Neural progenitor cell (in vitro differentiated cells): ENCODE data around the gene PLXDC2. TPM values are rescaled to one million over a fixed set of nuclear protein-coding genes. Genes with fewer than 3 reads are reported as not detected.

Experiments used
- DNase-seq: peaks from one replicate; pipeline ENCODE4 v3.0.0-alpha.2; 2016; ENCODE audit warnings: low spot score
- H2AFZ ChIP-seq: fragments of 200-600 bp; sonication (generic); replicated peaks from 2 replicates; pipeline ENCODE4 v1.6.1; 2016; ENCODE audit warnings: antibody characterized with exemption
- H3F3A ChIP-seq: fragments of 200-600 bp; sonication (generic); 2 replicates; pipeline ENCODE4 v1.6.1; 2016; ENCODE audit warnings: antibody characterized with exemption, low read depth
- H3K27ac ChIP-seq: fragments of 200-600 bp; sonication (generic); 2 replicates; pipeline ENCODE4 v1.5.1; 2016; ENCODE audit warnings: mild to moderate bottlenecking
- H3K27me3 ChIP-seq: fragments of 200-600 bp; sonication (generic); 2 replicates; pipeline ENCODE4 v1.6.1; 2016; ENCODE audit warnings: mild to moderate bottlenecking, moderate library complexity
- H3K36me3 ChIP-seq: fragments of 200-600 bp; sonication (generic); 2 replicates; pipeline ENCODE4 v1.5.1; 2016
- H3K4me1 ChIP-seq: fragments of 200-600 bp; sonication (generic); 2 replicates; pipeline ENCODE4 v1.6.1; 2016; ENCODE audit warnings: mixed run types
- H3K4me2 ChIP-seq: fragments of 200-600 bp; sonication (generic); 2 replicates; pipeline ENCODE4 v1.6.1; 2016
- H3K4me3 ChIP-seq: fragments of 200-600 bp; sonication (generic); 2 replicates; pipeline ENCODE4 v1.5.1; 2016
- H3K79me2 ChIP-seq: fragments of 200-600 bp; sonication (generic); 2 replicates; pipeline ENCODE4 v1.6.1; 2016; ENCODE audit warnings: low read depth
- H3K9ac ChIP-seq: fragments of 200-600 bp; sonication (generic); 2 replicates; pipeline ENCODE4 v1.6.1; 2016
- H3K9me3 ChIP-seq: fragments of 200-600 bp; sonication (generic); 2 replicates; pipeline ENCODE4 v1.5.1; 2016; ENCODE audit warnings: low read depth
- H4K20me1 ChIP-seq: fragments of 200-600 bp; sonication (generic); 2 replicates; pipeline ENCODE4 v1.6.1; 2016; ENCODE audit warnings: low read depth
- H3K27ac Mint-ChIP-seq: 3 replicates; pipeline ENCODE4 v1.8.0; 2021; ENCODE audit warnings: mixed read lengths
- H3K27me3 Mint-ChIP-seq: 2 replicates; pipeline ENCODE4 v1.8.0; 2022; ENCODE audit warnings: low read depth, mild to moderate bottlenecking, inconsistent platforms, moderate library complexity, mixed read lengths; ENCODE audit not compliant: insufficient read depth
- H3K36me3 Mint-ChIP-seq: 3 replicates; pipeline ENCODE4 v1.8.0; 2021; ENCODE audit warnings: mixed read lengths
- H3K4me1 Mint-ChIP-seq: 3 replicates; pipeline ENCODE4 v1.8.0; 2021; ENCODE audit warnings: mixed read lengths
- H3K4me3 Mint-ChIP-seq: 3 replicates; pipeline ENCODE4 v1.8.0; 2021; ENCODE audit warnings: mild to moderate bottlenecking, moderate library complexity, mixed read lengths
- H3K9me3 Mint-ChIP-seq: 3 replicates; pipeline ENCODE4 v1.8.0; 2020; ENCODE audit warnings: mixed read lengths
- CTCF ChIP-seq: fragments of 200-600 bp; sonication (generic); IDR thresholded peaks from 2 replicates; pipeline ENCODE4 v1.5.1; 2017; ENCODE audit warnings: antibody characterized with exemption, mild to moderate bottlenecking
- EZH2 ChIP-seq: fragments of 200-600 bp; sonication (generic); IDR thresholded peaks from 2 replicates; pipeline ENCODE4 v1.6.1; 2017; ENCODE audit warnings: antibody characterized with exemption, mild to moderate bottlenecking, moderate library complexity
- EZH2phosphoT487 ChIP-seq: fragments of 200-600 bp; sonication (generic); IDR thresholded peaks from 2 replicates; pipeline ENCODE4 v1.6.1; 2017; ENCODE audit warnings: antibody characterized with exemption
- total RNA-seq: library from RNA; depleted of rRNA; stranded (reverse); fragments of >200 nt; gene quantifications from 2 replicates; pipeline ENCODE4 v1.2.3, GENCODE V29; 2015; ENCODE audit warnings: low replicate concordance

Gene PLXDC2
- total RNA-seq, 1 donor from 2014 or later = 44.2 TPM

- H3K27me3 Mint-ChIP-seq = no peaks in the 10 kb centered on the region
- Histone ChIP-seq H2AFZ (no peak overlapping the region), H3K4me2 (no peak overlapping the region), H3K9ac (no peak overlapping the region), H3K9me3 (peaks cover 5% of the 10 kb centered on the region), H3K79me2 (peaks cover 25% of the 10 kb centered on the region), H3K36me3 (no peaks in the 10 kb centered on the region), H4K20me1 (no peaks in the 10 kb centered on the region), H3K4me1 (no peaks in the 10 kb centered on the region), H3K27me3 (no peaks in the 10 kb centered on the region), H3F3A (no peaks in the 10 kb centered on the region), H3K27ac (no peak overlapping the region), H3K4me3 (no peak overlapping the region)
- peaks cover 20% of the 10 kb centered on the region for H3K9me3 Mint-ChIP-seq
- no peak overlapping the region for H3K4me3 Mint-ChIP-seq
- peaks cover 3% of the 10 kb centered on the region for H3K36me3 Mint-ChIP-seq
- H3K4me1 Mint-ChIP-seq = no peaks in the 10 kb centered on the region
- no peak for DNase-seq
- H3K27ac Mint-ChIP-seq = no peak overlapping the region
- no peak for TF ChIP-seq EZH2phosphoT487
- TF ChIP-seq EZH2 = no peak
- TF ChIP-seq CTCF = no peak
Measured at GRCh38 chr10:20133669-20134189, 317.5 kb downstream of the PLXDC2 start.

DNA sequence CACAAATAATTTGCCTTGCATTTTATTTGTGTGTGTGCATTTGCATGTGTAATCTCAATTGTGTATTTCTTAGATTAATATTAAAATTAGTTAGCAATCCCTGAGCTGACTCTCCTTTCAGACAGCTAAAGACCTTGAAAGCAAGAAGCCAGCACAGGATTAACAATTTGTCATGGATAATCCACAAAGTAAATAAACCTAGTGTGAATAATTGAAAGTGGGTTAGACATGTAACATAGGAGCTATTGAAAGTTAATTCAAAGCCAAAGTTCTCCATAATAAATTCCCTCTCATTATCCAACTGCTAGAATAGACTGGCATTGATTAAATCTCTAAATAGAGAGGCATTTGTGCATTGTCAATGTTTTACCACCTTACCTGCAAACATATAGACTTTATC is 326.1 kb downstream of the PLXDC2 start:
- no peaks in the 10 kb centered on the region for H3K9me3 ChIP-seq
- H2AFZ ChIP-seq = no peak overlapping the region
- peaks cover 5% of the 10 kb centered on the region for H3K27me3 Mint-ChIP-seq
- no peak overlapping the region for H3K4me3 Mint-ChIP-seq
- H3K36me3 ChIP-seq = no peaks in the 10 kb centered on the region
- H3K4me3 ChIP-seq = no peak overlapping the region
- no peak overlapping the region for H3K9ac ChIP-seq
- no peak overlapping the region for H3K4me2 ChIP-seq
- H3K27ac Mint-ChIP-seq = no peak overlapping the region
- no peaks in the 10 kb centered on the region for H3K79me2 ChIP-seq
- peaks cover 7% of the 10 kb centered on the region for H3K4me1 ChIP-seq
- no peaks in the 10 kb centered on the region for H3K27me3 ChIP-seq
- H3K36me3 Mint-ChIP-seq = peaks cover 14% of the 10 kb centered on the region
- no peak overlapping the region for H3K27ac ChIP-seq
- peaks cover 7% of the 10 kb centered on the region for H3F3A ChIP-seq
- TF ChIP-seq EZH2phosphoT487 (no peak), EZH2 (no peak), CTCF (no peak)
- peaks cover 2% of the 10 kb centered on the region for H4K20me1 ChIP-seq
- DNase-seq = peak; percentile 4
- peaks cover 9% of the 10 kb centered on the region for H3K4me1 Mint-ChIP-seq
- peaks cover 5% of the 10 kb centered on the region for H3K9me3 Mint-ChIP-seq

- Mint-ChIP-seq H3K4me3 (no peak overlapping the region), H3K27ac (no peak overlapping the region), H3K27me3 (peaks cover 4% of the 10 kb centered on the region), H3K9me3 (peaks cover under 1% of the 10 kb centered on the region), H3K4me1 (peaks cover 19% of the 10 kb centered on the region), H3K36me3 (peaks cover 12% of the 10 kb centered on the region)
- DNase-seq = no peak
- no peak overlapping the region for H3K4me2 ChIP-seq
- no peak overlapping the region for H3K27ac ChIP-seq
- H3K4me1 ChIP-seq = peaks cover 17% of the 10 kb centered on the region
- peaks cover 5% of the 10 kb centered on the region for H4K20me1 ChIP-seq
- no peak overlapping the region for H3K4me3 ChIP-seq
- no peaks in the 10 kb centered on the region for H3K79me2 ChIP-seq
- H3K9me3 ChIP-seq = no peaks in the 10 kb centered on the region
- peaks cover 7% of the 10 kb centered on the region for H3F3A ChIP-seq
- H3K9ac ChIP-seq = no peak overlapping the region
- H3K27me3 ChIP-seq = no peaks in the 10 kb centered on the region
- no peak overlapping the region for H2AFZ ChIP-seq
- TF ChIP-seq EZH2 = no peak
- no peak for TF ChIP-seq CTCF
- TF ChIP-seq EZH2phosphoT487 = no peak
- H3K36me3 ChIP-seq = no peaks in the 10 kb centered on the region
Measured at GRCh38 chr10:20144268-20144667, 328.0 kb downstream of the PLXDC2 start.
